ENCODE results near the gene DPH1.

DNA sequence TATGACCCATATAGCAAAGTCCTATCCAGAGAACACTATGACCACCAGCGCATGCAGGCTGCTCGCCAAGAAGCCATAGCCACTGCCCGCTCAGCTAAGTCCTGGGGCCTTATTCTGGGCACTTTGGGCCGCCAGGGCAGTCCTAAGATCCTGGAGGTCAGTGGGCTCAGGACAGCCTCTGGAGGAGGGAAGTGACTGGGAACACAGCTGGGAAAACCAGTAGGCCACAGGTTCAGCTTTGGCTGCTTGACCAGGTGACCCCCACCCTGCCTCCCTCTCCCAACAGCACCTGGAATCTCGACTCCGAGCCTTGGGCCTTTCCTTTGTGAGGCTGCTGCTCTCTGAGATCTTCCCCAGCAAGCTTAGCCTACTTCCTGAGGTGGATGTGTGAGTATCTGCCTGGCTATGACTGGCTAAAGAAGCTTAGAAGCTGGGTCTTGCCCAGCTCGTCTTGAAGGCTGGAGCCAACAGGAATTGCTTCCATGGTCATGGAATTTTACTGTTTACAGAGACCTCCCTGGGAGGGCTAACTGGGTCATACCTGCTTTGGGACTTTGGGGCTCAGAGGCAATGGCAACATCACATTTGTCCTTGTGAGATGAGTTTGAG, 10.4 kb downstream of the DPH1 start:
- TF ChIP-seq YY1 (IDR thresholded peaks at IDR 0.05) = no peak
- TF ChIP-seq CTCF (IDR thresholded peaks at IDR 0.05; ENCODE audit: low read depth, low read length, missing input control) = no peak
- TF ChIP-seq, protein P1, sequence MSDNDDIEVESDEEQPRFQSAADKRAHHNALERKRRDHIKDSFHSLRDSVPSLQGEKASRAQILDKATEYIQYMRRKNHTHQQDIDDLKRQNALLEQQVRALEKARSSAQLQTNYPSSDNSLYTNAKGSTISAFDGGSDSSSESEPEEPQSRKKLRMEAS (IDR thresholded peaks at IDR 0.05) = no peak

All from liver (tissue), 2 donors.